ENCODE measurements around the gene LRATD1. TPM values are rescaled to one million over a fixed set of nuclear protein-coding genes. Genes with fewer than 3 reads are reported as not detected.

Gene LRATD1
- total RNA-seq, 2 experiments from 2014 or later = not detected

DNA sequence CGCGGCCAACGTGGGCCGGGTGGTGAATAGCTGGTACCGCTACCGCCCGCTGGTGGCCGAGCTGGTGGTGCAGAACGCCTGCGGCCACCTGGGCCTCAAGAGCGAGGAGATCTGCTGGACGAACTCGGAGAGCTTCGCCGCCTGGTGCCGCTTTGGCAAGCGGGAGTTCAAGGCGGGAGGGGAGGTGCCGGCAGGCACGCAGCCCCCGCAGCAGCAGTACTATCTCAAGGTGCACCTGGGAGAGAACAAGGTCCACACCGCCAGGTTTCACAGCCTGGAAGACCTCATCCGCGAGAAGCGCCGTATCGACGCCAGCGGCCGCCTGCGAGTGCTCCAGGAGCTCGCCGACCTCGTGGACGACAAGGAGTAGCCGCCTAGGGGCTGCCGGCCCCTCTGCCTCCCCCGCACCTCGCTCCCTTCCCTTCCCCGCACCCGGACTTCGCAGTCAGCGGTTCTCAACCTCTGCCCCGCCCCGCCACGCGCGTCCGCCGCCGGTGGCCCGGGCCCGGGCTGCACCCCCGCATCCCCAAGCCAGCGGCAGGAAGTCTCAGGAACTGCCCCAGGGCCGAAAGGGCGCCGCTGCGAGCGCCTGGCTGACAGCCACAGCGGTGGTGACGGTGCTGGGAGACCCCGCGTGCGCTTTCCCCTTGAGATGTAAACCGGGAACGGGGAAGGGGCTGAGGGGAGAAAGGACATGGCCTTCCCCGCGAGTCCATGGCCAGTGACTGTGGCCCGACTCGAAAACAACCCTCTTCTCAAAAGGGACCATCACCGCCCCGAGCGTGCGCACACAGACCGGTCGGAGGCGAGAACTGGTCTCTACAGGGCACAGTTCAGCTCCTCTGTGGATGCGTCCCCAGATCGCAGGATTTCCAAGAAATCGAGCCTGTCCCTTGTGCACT, 2.2 kb downstream of the LRATD1 start:
- CTCF ChIA-PET = interaction anchor here (0.6 to 0.7 kb wide), 2 partner anchors 379 to 779 kb away, joined by 3 to 5 read pairs; no protein-coding TSS in a partner anchor
- H3K27me3 Mint-ChIP-seq = peaks cover 39% of the 10 kb centered on the region
- H3K4me1 Mint-ChIP-seq = peaks cover 5% of the 10 kb centered on the region
- no peaks in the 10 kb centered on the region for H3K36me3 Mint-ChIP-seq (ENCODE audit: low read depth)
- no peak overlapping the region for H3K4me3 Mint-ChIP-seq
- no peak overlapping the region for H3K27ac Mint-ChIP-seq
- POLR2A ChIA-PET = no interaction called here
- DNase-seq (peak; percentile 58), ATAC-seq (peak; percentile 57)
- H3K9me3 Mint-ChIP-seq (ENCODE audit: low read depth) = no peaks in the 10 kb centered on the region
- intact Hi-C loops (cut with DNase I, micrococcal nuclease) = no loop called here

DNA sequence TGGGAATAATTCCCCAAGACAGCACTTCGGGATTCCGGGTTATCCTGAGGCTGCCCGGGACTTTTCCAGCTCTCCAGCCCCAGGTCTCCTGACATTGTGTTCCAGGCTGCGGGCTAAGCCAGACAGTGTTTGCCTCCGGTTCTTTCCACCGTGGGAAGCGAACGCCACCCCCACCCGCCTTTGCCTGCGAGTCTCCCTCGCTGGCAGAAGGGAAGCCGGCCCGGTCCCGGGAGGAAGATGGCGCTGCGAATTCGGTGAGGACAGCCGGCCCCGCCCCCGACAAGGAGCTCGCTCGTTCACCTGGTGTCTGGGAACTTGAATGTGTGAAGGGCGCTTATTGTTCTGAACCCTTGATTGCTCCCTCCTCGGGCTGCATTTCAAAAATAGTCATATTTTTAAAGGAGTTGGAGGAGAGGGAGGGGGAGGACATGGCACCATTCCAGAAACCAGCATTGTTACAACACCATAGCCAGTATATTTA, 2.9 kb downstream of the LRATD1 start:
- Mint-ChIP-seq H3K27me3 (peaks cover 37% of the 10 kb centered on the region), H3K36me3 (ENCODE audit: low read depth) (no peaks in the 10 kb centered on the region), H3K4me3 (no peak overlapping the region), H3K9me3 (ENCODE audit: low read depth) (no peaks in the 10 kb centered on the region), H3K4me1 (peaks cover 5% of the 10 kb centered on the region), H3K27ac (no peak overlapping the region)
- ChIA-PET POLR2A (no interaction called here), CTCF (interaction anchor here (0.7 kb wide), 1 partner anchor 779 kb away, joined by 3 read pairs; no protein-coding TSS in a partner anchor)
- no peak for ATAC-seq
- intact Hi-C loops (cut with DNase I, micrococcal nuclease) = no loop called here
- peak; percentile 11 for DNase-seq

DNA sequence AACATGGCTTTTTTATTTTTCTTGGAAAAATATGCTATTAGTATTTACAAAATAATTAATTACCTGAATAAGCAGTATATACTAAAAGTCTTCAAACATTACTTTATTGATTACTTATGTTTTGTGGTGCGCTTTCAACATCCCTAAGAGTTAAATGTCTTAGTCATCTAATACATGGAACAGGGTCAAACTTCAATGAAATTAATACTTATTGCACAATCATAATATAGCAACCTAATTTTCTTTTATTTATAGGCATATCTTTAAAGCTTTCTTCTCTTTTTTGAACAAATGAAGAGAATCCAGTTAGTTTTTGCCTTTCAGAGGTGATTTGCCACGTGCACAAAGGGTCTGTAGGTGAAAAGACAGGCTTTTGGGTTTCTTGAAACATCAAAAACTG, 6.0 kb downstream of the LRATD1 start:
- Mint-ChIP-seq H3K36me3 (ENCODE audit: low read depth) (no peaks in the 10 kb centered on the region), H3K4me3 (no peak overlapping the region), H3K27ac (no peak overlapping the region), H3K27me3 (peaks cover 25% of the 10 kb centered on the region), H3K4me1 (no peaks in the 10 kb centered on the region), H3K9me3 (ENCODE audit: low read depth) (no peaks in the 10 kb centered on the region)
- ATAC-seq = no peak
- CTCF ChIA-PET = no interaction called here
- POLR2A ChIA-PET = no interaction called here
- intact Hi-C loops (cut with DNase I, micrococcal nuclease) = no loop called here
- DNase-seq = no peak

DNA sequence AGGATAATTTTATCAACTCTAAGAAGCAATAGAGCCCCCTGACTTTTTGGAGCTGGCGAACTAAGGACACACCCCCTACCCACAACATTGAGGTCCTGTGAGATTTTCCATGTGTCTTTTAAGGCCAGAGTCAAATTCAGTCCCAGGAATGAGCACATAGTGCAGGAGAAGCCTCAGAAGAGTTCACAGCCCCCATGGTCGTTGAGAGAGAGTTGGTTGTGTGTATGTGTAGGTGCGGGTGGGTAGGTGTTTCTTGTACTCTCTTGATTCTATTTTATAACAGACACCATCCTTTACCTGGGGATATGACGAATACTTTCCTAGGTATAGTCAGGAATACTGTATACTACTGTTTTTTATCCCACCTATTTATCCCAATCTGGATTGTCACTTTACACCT, 8.6 kb downstream of the LRATD1 start:
- no peaks in the 10 kb centered on the region for H3K9me3 Mint-ChIP-seq (ENCODE audit: low read depth)
- ChIA-PET CTCF (interaction anchor here (0.7 kb wide), 1 partner anchor 862 kb away, joined by 3 read pairs; no protein-coding TSS in a partner anchor), POLR2A (no interaction called here)
- H3K4me1 Mint-ChIP-seq = no peaks in the 10 kb centered on the region
- DNase-seq (no peak), ATAC-seq (no peak)
- intact Hi-C loops (cut with DNase I, micrococcal nuclease) = loop anchor here in 1 of 2 experiments (10.0 kb wide), 1 partner anchor 934 kb away; no protein-coding TSS in a partner anchor
- peaks cover 16% of the 10 kb centered on the region for H3K27me3 Mint-ChIP-seq
- H3K27ac Mint-ChIP-seq = no peak overlapping the region
- H3K4me3 Mint-ChIP-seq = no peak overlapping the region
- H3K36me3 Mint-ChIP-seq (ENCODE audit: low read depth) = no peaks in the 10 kb centered on the region

DNA sequence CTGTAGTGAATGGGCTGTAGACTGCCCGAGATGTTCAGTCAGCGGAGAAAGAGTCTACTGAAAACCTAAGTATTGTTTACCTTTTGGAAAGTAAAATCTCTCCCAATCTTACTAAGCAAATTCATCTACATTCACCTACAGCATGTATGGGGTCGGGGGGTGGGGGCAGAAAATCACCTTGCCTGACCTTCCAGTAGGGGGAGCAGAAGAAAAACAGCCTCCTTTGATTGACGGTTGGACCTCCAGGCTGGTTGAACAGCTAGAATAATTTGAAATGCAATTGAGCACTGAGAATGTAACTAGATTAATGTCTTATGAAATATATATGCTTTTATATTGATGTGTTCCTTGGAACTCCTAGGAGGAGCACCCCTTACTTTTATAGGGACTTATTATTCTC, 10.0 kb downstream of the LRATD1 start:
- Mint-ChIP-seq H3K36me3 (ENCODE audit: low read depth) (no peaks in the 10 kb centered on the region), H3K4me3 (no peak overlapping the region), H3K27ac (no peak overlapping the region), H3K4me1 (no peaks in the 10 kb centered on the region), H3K9me3 (ENCODE audit: low read depth) (no peaks in the 10 kb centered on the region), H3K27me3 (peaks cover 6% of the 10 kb centered on the region)
- ChIA-PET POLR2A (interaction anchor here (0.9 kb wide), 1 partner anchor 35 kb away, joined by 4 read pairs; no protein-coding TSS in a partner anchor), CTCF (no interaction called here)
- no peak for DNase-seq
- ATAC-seq = no peak
- intact Hi-C loops (cut with DNase I, micrococcal nuclease) = loop anchor here in 1 of 2 experiments (10.0 kb wide), 1 partner anchor 932 kb away; no protein-coding TSS in a partner anchor

DNA sequence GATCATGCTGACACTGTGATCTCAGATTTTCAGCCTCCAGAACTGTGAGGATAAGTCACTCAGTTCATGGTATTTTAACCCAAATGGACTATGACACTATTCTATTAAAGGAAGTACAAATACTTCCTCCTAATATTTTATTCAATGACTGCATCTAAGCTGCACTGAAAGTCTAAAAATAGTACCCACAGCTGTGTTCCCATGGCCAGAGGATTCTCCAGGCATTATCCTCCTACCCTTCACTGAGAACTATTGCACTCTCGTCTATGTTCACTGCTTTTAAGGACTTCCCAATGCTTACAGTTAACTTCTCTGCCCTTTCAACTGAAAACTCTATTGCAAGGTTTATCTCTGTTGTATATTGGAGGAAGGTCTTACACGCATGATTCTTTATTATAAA, 15.2 kb downstream of the LRATD1 start:
- Mint-ChIP-seq H3K36me3 (ENCODE audit: low read depth) (no peaks in the 10 kb centered on the region), H3K9me3 (ENCODE audit: low read depth) (no peaks in the 10 kb centered on the region), H3K27me3 (no peaks in the 10 kb centered on the region), H3K4me1 (no peaks in the 10 kb centered on the region), H3K4me3 (no peak overlapping the region), H3K27ac (no peak overlapping the region)
- ATAC-seq (no peak), DNase-seq (no peak)
- ChIA-PET POLR2A (no interaction called here), CTCF (no interaction called here)
- intact Hi-C loops (cut with DNase I, micrococcal nuclease) = loop anchor here in 1 of 2 experiments (10.0 kb wide), 1 partner anchor 927 kb away; no protein-coding TSS in a partner anchor

DNA sequence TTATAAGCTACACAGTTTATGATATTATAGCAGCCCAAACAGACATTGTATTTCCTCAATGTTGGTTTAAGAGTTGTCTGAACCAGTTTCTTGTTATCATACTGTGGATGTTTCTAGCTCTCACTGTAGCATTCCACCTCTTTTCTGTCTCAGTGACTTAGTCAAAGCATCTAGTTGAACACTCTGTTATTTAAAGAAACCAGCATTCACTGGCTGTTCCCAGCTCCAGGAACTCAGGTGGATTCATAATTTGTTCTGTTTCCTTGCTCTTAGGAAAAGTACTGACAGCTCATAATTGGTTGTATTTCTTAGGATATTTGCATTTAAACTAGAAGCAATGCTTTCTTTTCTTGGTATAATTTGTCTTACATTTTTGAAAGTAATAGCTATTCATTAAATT, 17.5 kb downstream of the LRATD1 start:
- Mint-ChIP-seq H3K4me3 (no peak overlapping the region), H3K9me3 (ENCODE audit: low read depth) (no peaks in the 10 kb centered on the region), H3K36me3 (ENCODE audit: low read depth) (no peaks in the 10 kb centered on the region), H3K4me1 (no peaks in the 10 kb centered on the region), H3K27me3 (no peaks in the 10 kb centered on the region), H3K27ac (no peak overlapping the region)
- DNase-seq (no peak), ATAC-seq (no peak)
- intact Hi-C loops (cut with DNase I, micrococcal nuclease) = loop anchor here in 1 of 2 experiments (2.0 kb wide), 1 partner anchor 67 kb away; no protein-coding TSS in a partner anchor
- POLR2A ChIA-PET = no interaction called here
- CTCF ChIA-PET = no interaction called here

DNA sequence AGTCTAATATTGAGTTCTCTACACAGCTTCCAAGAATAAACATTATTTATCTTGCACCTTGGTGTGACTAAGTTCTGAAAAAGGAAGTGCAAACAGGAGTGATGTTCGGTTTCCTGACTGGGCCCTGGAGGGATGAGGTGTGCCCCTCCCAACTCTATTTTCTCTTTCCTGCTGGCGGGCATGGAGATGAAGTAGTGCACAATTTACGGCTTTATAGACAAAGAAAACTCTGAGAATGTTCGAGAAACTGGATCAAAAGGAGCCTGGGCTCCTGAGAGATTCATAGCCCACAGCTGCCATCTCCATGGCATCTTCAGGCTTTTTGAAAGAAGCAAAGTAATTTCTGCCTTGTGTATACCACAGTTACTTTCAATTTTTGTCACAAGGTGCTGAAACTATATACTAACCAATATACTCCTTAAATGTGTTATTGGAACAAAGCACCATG, 22.3 kb downstream of the LRATD1 start:
- Mint-ChIP-seq H3K4me3 (no peak overlapping the region), H3K4me1 (no peaks in the 10 kb centered on the region), H3K27me3 (no peaks in the 10 kb centered on the region), H3K36me3 (ENCODE audit: low read depth) (no peaks in the 10 kb centered on the region), H3K27ac (no peak overlapping the region), H3K9me3 (ENCODE audit: low read depth) (no peaks in the 10 kb centered on the region)
- DNase-seq (no peak), ATAC-seq (no peak)
- intact Hi-C loops (cut with DNase I, micrococcal nuclease) = no loop called here
- CTCF ChIA-PET = no interaction called here
- POLR2A ChIA-PET = no interaction called here

DNA sequence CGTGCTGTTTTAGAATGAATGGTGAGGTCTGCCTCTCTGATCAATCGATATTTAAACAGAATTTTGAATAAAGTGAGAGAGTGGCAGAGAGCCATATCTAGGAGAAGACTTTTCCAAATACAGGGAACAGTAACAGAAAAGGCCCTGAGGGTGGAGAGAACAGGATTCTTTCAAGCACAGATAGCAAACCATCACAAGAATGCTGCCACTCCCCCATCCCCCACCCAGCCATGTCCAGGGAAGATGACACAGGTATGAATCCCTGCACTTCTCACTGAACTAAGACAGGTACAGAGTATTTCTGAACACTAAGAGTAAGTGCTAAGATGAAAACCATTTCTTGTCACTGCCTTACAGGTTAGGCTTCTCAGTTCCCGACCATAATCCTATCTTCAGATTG, 23.6 kb downstream of the LRATD1 start:
- ChIA-PET POLR2A (no interaction called here), CTCF (no interaction called here)
- intact Hi-C loops (cut with DNase I, micrococcal nuclease) = no loop called here
- Mint-ChIP-seq H3K9me3 (ENCODE audit: low read depth) (peaks cover under 1% of the 10 kb centered on the region), H3K27ac (no peak overlapping the region), H3K36me3 (ENCODE audit: low read depth) (no peaks in the 10 kb centered on the region), H3K4me1 (no peaks in the 10 kb centered on the region), H3K27me3 (no peaks in the 10 kb centered on the region), H3K4me3 (no peak overlapping the region)
- DNase-seq = no peak
- ATAC-seq = no peak

DNA sequence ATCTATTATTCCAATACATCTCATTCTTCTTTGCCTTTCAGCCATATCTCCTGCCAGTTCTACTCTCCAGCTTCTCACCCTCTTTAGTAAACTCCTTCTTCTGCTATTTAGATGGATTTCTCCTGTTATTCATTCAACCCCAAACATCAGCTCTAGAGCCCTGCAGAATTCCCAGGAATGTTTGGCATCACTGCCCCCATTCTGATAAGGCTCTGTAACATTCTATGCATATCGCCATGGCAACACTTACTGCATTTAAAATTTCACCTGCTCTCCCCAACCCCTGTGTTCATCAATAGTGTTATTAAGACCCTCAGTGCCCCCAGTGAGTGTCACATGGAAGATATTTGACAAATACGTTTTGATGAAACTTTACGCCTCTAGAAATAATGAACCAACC, 28.6 kb downstream of the LRATD1 start:
- ATAC-seq (no peak), DNase-seq (no peak)
- Mint-ChIP-seq H3K27ac (no peak overlapping the region), H3K4me3 (no peak overlapping the region), H3K36me3 (ENCODE audit: low read depth) (no peaks in the 10 kb centered on the region), H3K4me1 (no peaks in the 10 kb centered on the region), H3K9me3 (ENCODE audit: low read depth) (peaks cover 3% of the 10 kb centered on the region), H3K27me3 (no peaks in the 10 kb centered on the region)
- intact Hi-C loops (cut with DNase I, micrococcal nuclease) = no loop called here
- ChIA-PET POLR2A (no interaction called here), CTCF (no interaction called here)

DNA sequence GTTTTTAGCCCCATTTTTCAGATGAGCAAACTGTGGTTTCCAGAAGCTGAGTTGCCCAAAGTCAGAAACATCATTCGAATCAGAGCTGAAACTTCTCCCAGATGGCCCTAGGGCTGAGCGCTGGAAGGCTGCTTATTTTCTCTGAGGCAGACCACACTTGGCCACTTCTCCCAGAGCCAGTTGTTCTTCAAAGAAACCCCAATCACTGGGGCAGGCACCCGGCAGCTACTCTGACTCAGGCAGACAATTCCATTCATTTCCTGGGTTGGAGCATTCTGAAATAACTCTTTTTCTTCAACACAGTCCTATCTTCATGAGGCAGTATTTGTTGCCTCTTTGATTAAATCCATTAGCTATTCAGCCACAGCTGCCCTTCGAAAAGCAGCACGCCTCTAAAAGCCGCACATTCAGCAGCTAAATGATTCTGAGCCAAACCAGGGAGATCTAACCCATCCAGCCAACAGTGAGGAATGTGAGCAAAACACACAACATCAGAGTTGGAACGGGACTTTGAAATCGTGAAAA, 40.9 kb downstream of the LRATD1 start:
- no peak for ATAC-seq
- CTCF ChIA-PET = no interaction called here
- no peak overlapping the region for H3K27ac Mint-ChIP-seq

DNA sequence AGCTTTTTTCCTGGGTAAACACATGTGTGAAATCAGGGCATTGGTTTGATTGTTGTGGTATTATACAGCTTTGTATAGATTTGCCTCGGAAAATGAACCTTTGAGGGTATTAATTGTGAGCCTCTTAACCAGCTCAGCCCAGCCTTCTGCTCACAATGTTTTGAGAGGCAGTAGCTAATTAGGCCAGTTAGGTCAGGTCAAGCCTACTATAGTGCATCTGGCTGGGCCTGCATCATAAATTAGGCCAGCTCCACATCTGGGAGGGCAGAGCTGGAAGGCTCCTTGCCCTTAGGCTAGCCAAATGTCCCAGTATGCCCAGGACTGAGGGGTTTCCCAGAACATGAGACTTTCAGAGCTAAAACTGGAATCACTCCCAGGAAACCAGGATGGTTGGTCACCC, 43.0 kb downstream of the LRATD1 start:
- Mint-ChIP-seq H3K27ac (no peak overlapping the region), H3K4me1 (no peaks in the 10 kb centered on the region), H3K4me3 (no peak overlapping the region), H3K9me3 (ENCODE audit: low read depth) (no peaks in the 10 kb centered on the region), H3K36me3 (ENCODE audit: low read depth) (no peaks in the 10 kb centered on the region), H3K27me3 (no peaks in the 10 kb centered on the region)
- ATAC-seq = no peak
- intact Hi-C loops (cut with DNase I, micrococcal nuclease) = no loop called here
- ChIA-PET POLR2A (no interaction called here), CTCF (interaction anchor here (0.6 kb wide), 1 partner anchor 56 kb away, joined by 3 read pairs; no protein-coding TSS in a partner anchor)
- no peak for DNase-seq

More for the DNA sequence above, 40.9 kb downstream of the LRATD1 start:
- intact Hi-C loops (cut with DNase I, micrococcal nuclease) = no loop called here
- Mint-ChIP-seq H3K4me3 (no peak overlapping the region), H3K36me3 (ENCODE audit: low read depth) (no peaks in the 10 kb centered on the region), H3K9me3 (ENCODE audit: low read depth) (no peaks in the 10 kb centered on the region), H3K4me1 (no peaks in the 10 kb centered on the region), H3K27me3 (no peaks in the 10 kb centered on the region)
- POLR2A ChIA-PET = no interaction called here
- no peak for DNase-seq

Measured in activated CD4-positive, alpha-beta T cell treated with anti-CD3 and anti-CD28 coated beads for 36 hours (primary cell).